K562 treated with DMSO at 1 percent for 4 hours (cell line): ENCODE data around the gene RESF1. TPM values are rescaled to one million over a fixed set of nuclear protein-coding genes. Genes with fewer than 3 reads are reported as not detected.

ENCODE experiments used
- total RNA-seq: library from RNA; unstranded; fragments of 300-600 nt; gene quantifications from 2 replicates; pipeline ENCODE4 v1.2.3, GENCODE V29; 2022; ENCODE audit not compliant: insufficient read depth

Gene RESF1, protein sequence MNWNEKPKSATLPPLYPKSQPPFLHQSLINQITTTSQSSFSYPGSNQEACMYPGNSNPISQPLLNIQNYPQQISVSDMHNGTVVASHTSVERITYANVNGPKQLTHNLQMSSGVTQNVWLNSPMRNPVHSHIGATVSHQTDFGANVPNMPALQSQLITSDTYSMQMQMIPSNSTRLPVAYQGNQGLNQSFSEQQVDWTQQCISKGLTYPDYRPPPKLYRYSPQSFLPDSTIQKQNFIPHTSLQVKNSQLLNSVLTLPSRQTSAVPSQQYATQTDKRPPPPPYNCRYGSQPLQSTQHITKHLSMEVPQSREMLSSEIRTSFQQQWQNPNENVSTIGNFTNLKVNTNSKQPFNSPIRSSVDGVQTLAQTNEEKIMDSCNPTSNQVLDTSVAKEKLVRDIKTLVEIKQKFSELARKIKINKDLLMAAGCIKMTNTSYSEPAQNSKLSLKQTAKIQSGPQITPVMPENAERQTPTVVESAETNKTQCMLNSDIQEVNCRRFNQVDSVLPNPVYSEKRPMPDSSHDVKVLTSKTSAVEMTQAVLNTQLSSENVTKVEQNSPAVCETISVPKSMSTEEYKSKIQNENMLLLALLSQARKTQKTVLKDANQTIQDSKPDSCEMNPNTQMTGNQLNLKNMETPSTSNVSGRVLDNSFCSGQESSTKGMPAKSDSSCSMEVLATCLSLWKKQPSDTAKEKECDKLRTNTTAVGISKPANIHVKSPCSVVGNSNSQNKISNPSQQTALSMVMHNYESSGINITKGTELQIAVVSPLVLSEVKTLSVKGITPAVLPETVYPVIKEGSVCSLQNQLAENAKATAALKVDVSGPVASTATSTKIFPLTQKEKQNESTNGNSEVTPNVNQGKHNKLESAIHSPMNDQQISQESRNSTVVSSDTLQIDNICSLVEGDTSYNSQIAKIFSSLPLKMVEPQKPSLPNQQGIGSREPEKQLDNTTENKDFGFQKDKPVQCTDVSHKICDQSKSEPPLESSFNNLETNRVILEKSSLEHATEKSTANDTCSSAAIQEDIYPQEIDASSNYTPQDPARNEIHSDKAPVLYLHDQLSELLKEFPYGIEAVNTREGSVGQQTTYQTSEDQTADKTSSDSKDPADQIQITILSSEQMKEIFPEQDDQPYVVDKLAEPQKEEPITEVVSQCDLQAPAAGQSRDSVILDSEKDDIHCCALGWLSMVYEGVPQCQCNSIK (N-terminal part only)
- total RNA-seq = 19.4 and 25.9 TPM in 2 replicates

DNA sequence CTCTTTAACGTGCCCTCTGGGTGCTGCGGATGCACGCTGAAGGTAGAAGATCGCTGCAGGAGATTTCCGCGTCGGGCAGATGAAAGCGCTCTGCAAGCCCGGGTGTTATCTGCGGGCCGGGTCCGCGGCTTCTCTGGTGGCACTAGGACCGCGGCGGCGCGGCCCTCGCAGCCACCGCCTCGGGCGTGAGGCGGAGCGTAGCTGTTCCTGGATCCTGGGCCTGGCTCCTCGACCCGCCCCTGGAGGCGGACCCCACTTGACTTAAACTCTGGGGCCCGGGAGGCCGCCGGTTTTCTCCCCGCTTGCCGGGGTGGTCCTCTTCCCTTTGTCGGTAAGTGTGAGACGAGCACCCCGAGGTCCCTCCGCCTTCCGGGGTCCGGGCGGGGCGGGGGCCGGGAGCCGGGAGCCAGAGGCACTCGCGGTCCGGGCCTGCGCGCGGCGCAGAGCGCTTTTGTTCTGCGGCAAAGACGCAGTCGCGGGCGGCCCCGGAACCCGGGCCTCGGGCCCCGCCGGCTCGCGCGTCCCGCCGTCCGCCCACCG, at the start of gene RESF1:
Gene RESF1 (plus strand): TSS at position 255 of the 540 bp plus-strand sequence. CDS start 21,541 bp downstream, outside the sequence.

Other genes starting within 250 kb of the RESF1 start
- 13.4 and 14.0 TPM in 2 replicates for gene AMN1, start 230.4 kb upstream of the RESF1 start, total RNA-seq
- gene BICD1, start 147.4 kb downstream of the RESF1 start, total RNA-seq = 6.1 and 6.7 TPM in 2 replicates